Ecto neural progenitor cell (in vitro differentiated cells): Measurements from ENCODE around the gene SELENOO.

Experiments used
- DNase-seq: peaks from one replicate; pipeline ENCODE4 v3.0.0-alpha.2; 2018; ENCODE audit warnings: low spot score

Gene SELENOO

DNA sequence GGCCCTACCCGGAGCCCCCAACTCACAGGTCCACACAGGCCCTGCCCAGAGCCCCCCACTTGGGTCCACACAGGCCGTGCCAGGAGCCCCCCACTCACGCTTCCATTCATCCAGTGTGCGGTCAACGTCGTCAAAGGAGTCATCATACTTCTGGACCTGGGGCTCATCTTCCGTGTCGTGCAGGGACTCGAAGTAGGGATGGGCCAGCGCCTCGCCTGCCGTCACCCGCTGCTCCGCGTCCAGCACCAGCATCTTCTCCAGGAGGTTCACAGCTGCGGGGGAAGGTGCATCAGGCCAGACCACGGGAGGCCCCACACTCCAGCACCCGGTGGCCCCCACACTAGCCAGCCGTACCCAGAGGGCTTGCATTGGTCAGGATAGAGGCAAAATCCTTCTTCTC is 54.3 kb downstream of the SELENOO start:
- no peak for DNase-seq

DNA sequence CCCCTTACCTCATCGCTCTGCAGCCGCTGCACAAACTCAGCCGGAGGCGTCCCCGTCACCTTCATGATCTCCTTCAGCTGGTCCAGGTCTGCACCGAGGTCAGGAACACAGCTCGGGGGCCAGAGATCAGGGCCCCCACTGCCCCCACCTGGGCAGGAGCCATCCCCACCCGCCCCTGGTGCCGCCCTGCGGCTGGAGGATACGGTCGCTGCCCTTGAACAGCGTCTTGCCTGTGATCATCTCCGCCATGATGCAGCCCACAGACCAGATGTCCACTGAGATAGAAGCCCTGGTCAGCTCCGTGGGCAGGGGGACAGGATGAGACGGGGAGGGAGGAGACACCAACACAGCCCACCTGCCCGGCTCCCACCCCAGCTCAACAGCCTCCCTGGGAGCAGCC is 54.8 kb downstream of the SELENOO start:
- DNase-seq: no peak

DNA sequence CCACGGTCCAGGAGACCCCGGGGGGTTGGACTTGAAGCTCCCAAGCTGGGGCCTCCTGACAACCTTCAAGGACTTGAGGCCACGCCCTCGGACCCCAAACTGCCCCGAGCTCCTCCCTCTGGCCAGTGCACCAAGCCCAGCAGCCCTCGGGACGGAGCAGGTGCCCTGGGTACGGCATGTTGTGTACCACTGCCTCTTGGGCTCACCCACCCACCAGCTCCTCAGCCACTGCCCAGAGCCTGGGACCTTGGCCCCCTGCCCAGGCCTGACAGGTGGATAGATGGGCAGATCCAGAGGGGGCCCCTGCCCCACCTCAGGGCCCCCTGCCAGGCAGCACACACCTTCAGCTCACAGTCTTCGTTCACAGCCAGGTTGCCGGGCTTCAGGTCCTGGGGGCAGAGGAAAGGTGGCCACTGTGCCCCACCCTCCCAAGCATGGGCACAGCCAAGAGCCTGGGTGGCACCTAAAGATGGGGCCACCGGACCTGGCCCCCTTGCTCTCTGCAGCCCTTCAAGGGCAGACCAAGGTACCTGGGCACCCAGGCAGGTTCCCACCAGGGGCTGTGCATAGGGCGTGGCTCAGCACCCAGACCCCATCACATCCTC is 55.5 kb downstream of the SELENOO start:
- no peak for DNase-seq

DNA sequence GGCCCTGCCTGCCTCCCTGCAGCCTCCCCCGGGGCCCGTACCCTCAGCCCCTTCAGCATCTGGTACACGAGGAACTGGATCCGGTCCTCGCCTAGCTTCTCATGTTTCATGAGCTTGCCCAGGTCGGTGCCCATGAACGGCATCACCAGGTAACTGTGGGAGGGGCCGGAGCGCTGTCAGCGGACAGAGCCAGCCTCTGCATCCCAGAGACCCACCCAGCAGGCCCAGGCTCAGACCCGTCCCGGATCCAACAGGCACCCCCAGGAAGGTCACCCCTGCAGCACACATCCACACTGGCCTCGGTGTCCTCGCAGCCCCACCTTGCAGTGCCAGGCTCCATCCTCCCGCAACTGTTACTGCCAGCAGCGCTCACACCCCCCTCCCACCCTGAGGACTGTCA is 56.2 kb downstream of the SELENOO start:
- no peak for DNase-seq

DNA sequence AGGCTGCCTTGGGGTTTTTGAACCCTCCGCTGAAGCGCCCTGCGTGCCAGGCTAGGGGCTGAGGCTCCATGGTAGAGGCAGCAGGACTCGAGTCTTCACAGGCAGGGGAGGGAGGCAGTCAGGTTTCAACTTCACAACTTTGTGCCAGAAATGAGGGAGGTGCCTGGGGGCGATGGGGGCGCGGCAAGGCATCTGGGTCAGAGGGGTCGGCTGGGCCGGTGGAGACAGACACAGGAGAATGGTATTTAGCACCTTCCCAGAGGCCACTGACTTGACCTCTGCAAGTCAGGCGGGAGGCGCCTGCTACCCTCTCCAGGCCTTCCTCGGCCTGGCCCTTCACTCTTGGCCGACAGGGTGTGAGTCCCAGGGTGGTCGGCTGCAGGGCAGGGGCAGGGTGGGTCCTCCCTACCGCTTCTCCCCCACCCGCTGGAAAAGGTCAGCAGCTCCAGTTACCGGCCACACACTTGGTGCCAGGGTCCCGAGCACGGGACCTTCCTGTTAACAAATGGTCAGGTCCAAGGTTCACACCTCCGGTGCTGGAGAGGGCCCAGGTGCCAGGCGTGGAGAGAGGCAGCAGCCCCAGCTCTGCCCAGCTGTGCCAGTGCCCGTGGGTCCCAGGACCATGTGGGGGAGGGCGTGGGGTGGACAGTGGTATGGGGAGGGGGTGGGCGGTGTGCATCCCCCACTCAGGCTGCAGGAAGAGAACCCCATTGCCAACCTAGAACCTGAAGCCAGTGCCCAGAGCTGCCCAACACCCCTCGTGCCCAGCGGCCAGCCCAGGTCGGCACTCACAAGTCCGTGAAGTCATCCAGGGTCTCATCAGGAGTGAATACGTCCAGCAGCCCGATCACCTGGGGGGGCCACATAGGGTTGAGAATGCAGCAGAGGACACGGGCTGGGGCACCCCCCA is 56.9 kb downstream of the SELENOO start:
- no peak for DNase-seq

DNA sequence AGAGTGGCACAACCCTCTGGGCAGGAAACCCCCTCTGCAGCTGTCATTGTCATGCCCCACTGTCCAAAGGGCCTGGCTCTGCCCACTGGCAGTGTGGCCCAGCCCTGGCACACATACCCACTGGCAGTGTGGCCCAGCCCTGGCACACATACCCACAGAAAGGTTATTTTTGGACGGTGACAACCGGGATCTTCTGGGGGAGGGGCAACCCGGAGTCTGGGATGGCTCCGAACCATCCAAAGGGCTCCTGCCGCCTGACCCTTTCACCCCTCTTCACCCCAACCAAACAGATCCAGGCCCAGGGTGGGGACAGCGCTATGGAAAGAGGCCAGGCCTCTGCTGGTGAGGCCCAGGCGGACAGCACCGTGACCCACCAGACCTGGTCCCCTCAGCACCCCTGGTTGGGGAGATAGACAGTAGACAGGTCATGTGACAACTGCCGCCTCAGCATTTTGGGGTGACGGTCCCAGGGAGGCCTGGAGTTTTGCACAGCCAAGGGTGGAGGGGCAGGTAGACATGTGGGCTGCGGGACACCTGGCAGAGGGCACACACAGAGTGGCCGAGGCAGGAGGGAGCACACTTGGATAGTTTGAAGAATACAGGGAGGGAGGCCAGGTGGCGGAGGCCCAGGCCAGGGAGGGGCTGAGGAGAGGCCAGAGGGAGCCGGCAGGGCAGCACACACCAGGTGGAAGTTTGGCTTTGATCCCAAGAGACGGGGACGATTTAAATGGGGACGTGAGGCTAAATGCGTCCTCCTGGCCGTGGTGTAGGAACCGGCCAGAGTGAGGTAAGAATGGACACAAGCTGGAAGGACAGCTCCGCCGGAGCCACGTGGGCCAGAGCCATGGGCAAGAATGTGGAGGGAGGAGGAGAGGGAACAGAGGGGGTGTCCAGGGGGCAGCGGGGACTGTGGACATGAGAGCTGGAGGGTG is 57.8 kb downstream of the SELENOO start:
- no peak for DNase-seq

DNA sequence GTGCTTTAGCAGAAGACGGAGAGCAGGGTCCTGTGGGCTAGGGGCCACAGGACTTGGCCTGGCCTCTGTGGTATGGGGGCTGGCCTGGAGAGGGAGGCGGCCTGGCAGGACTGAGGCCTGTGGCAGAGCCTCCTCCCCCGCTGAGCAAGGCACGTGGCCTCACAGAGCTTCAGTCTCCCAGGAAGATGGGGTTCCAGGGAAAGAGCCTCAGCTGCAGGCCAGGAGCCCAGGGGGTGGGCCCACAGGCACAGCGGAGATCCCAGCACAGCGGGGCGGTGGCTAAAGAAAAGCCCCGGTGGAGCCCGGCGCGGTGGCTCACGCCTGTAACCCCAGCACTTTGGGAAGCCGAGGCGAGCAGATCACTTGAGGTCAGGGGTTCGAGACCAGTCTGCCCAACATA is 58.5 kb downstream of the SELENOO start:
- no peak for DNase-seq

DNA sequence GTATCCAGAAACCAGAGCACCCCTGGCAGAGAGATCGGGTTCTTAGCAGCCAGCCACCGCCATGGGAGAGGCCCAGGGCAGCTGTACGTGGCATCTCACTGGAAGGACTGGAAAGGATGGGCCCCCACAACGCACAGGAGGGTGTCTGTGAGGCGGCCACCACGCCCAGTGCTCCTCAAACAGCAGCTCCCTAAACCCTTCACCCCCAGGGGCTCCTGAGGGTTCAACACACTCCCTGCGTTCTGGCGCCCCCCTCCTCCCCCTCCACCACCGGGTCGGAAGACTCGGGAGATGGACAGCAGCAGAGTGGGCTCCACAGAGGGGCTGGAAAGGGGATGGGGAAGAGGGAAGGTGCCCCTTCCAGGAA is 59.6 kb downstream of the SELENOO start:
- no peak for DNase-seq

DNA sequence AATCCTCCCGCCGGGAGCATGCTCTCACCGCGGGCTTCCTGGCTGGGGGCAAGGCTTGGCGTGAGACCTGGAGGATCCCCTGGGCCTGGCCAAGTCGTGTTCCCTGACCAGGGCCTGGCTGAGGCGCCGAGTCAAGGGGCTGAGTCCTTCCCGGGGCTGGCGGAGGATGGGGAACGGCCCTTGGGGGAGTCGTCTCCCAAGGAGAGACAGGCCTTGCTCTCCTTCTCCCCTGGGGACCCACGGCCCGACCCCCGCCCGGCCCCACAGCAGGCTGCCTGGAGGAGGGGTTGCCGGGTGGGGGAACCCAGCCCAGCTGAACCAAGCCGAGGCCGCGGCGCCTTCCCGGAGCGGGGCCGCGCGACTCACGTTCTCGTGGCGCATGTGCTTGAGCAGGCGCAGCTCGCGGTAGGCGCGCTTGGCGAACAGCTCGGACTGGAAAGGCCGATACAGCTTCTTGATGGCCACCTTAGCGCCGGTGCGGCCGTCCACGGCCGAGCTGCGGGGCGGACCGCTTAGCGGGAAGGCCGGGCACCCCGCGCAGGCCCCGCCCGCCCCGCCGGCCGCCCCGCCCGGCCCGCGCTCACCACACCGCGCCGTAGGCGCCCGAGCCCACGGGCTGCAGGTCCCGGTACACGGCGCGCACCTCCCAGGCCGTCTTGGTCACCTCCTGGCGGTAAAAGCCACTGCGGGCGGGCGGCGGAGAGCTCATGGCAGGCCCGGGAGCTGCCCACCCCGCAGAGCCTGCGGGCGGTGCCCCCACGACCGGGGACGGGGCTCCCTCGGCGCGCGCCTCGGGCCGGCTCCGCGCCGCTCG is 60.2 kb downstream of the SELENOO start:
- DNase-seq: no peak

DNA sequence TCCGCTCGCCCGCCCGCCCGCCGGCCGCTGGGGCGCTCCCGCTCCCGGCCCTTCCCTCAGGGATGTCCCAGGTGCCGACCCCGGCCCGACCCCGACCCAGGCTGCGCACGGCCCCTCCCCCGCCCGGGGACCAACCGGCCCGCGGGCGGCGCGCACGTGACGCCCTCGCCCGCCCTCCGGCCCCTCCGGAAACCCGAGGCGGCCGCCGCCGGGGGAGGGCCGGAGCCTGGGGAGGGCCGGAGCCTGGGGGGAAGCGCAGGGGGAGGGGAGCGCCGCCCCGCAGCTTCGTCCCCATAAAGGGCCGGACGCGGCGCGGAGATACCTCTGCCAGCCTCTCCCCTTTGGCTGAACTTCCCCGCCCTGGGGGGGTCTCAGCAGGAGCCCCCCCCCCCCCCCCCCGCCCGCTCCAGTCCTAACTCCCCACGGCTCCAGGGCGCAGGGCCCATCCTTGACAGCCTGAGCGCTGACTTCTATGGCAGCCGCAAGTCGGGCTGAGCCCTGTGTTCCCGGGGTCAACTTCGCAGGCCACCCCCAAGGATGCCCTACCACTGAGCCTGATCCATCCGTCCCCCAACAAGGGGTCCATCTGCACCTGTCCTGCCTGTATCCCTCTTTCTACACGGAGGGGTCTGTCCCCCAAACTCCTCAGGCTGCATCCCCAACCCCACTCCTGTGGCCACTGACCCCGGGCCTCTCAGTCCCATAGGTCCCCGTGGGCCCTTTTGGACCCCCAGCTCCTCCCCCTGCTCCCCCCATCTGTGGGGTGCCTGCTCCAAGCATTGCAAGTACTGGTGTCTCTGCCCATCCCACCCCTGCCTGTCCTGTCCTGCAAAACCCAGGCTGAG is 61.0 kb downstream of the SELENOO start, which contains the start of gene MAPK12:
MAPK12 (minus strand) TSS at position 69 of the 845 bp plus-strand sequence. CDS start 174 bp downstream, outside the sequence.
- no peak for DNase-seq

DNA sequence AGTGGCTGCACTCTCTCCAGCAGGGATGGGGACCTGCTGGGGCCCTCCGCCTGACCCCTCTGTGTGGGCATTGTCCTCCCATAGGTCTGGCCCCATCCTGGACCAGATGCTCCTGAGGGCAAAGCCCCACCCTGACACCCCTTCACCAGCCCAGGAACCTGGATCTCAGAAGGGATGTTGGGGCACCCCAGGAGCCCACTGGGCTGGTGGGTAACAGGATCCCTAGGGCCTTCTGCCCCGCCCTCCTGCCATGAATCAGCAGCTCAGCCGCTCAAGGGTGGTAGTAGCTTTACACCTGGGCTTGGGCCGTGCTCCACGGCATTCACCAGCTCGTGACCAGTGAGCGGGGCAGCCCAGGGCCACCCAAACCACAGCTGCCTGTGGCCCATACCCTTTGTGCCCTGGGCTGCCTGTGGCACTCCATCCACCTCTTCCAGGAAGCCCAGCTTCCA is 61.7 kb downstream of the SELENOO start:
- no peak for DNase-seq

DNA sequence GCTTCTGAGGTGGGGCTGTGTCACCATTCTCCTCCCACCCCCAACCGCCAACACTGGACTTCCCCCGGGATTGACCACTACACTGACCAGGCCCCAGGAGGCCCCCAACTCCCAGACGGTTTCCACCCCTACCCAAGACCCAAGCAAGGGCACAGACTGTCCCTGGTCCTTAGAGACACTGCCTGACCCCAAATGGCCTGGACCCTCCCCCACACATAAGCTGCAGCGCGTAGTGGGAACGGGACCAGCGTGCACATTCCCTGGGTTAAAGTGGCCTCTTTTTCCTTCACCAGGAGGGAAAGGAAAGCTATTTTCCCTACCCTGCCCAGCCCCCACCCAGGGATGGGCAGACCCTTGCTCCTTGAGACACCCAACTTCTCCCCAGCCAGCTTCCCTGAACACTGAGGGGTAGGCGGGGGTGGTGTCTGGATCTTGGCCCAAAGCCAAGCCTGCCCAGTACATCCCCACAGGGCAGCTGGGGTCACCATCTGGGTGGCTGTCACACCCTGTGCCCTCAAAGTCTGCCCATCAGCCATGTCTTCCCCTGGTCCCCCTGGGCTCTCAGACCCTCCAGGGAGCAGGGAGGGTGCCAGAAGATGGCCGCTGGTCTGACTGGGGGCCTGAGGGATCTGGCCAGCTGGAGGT is 62.3 kb downstream of the SELENOO start:
- no peak for DNase-seq

DNA sequence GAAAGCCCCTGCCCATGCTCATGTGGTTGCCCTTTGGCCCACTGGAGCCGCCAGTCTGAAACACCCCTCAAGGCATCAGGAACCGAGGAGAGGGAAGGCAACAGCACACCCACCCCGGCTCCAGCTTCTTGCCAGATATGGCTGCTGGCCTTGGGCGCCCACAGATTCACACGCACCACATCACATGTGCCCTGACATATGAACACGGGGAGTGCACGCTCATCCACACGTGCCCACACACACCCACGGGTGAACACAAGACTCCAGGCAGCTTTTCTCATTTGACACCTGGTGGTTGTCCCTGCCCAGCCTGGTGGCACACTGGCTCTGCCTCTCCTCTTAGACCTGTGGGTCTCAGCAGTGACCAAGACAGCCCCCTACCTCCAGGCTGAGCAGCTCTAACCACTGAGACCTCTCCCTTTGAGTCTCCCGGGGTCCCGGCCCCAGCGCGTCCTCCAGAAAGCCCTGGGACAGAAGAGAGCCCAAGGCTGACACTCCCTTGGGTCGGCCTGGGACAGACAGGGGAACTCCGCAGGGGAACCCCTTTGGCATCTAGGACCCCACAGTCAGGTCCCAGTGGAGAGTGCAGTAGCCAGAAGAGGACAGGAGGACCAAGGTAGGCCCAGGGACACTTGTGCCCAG is 63.4 kb downstream of the SELENOO start:
- DNase-seq: no peak

DNA sequence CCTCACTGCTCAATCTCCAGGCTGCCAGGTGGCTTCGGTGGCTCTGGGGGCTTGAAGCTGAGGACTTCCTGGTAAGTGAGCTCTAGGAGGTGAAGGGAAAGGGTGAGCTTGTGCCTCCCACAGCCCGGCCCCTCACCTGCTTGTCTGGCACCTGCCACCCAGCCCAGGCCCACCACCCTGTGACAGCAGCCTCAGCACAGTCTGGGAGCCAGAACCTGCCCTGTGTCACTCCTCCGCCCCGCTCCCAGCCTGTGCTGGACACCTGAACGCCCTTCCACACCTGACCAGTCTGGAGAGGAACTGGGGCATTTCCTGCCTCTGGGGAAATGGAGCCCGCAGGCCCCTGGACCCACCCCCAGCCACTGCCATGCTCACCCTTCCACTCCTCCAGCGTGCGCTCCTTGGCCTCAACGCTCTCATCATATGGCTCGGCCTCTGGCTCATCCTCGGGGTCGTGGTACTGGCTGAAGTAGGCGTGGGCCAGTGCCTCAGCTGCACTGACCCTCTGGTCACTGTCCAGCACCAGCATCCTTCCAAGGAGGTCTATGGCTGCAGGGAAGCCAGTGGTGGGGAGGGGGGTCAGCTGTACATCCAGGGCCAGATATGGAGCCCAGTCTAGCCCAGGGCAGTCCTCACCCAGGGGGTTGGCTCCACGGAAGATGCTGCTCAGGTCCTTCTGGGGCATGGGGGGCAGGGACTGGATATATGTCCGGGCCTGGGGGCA is 64.3 kb downstream of the SELENOO start:
- no peak for DNase-seq

DNA sequence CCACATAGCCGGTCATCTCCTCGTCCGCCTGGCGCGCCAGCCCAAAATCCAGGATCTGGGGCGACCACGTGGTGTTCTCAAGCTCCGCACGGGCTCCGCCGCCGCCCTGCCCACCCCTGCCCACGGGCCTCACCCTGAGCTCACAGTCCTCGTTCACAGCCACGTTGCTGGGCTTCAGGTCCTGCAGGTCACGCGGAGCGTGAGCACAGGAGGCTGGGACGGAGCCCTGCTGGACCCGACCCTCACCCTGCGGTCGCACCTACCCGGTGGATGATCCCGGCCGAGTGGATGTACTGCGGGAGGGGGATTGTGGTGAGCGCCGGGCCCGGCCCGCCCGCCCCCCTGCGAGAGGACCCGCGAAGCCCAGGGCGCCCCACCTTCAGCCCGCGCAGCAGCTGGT is 66.2 kb downstream of the SELENOO start:
- no peak for DNase-seq
